Left cardiac atrium (tissue), 4 donors: ENCODE data around the gene PEX10. TPM values are rescaled to one million over a fixed set of nuclear protein-coding genes. Genes with fewer than 3 reads are reported as not detected.

Experiments used
- ATAC-seq, 2 donors: fragments of 200-7000 bp; cut with Tn5 transposase; one replicate each; pipeline ENCODE4 v1.9.1; 2020; ENCODE audit warnings: mild to moderate bottlenecking in 2 of 2, moderate library complexity in 2 of 2
- DNase-seq: peaks from one replicate; pipeline ENCODE4 v3.0.0-alpha.2; 2020
- intact Hi-C, 2 donors: fragments of 100-400 bp; cut with DNase I; formaldehyde crosslinking; loops; one replicate each; pipeline versions ENCODE4 v1.14.1 to v1.15.1; 2022 to 2023
- total RNA-seq, 2 donors: library from RNA; stranded (reverse); fragmentation: NEBNext Ultra II Directional; extraction: Animal tissue kit (Norgen Biotek cat#: 25700); gene quantifications; one replicate each; pipeline ENCODE4 v1.2.1, GENCODE V29; 2021
- donor health status: DM: no; HTN: yes; CAD: no.
- donor health status: DM: no; HTN: yes; CAD: no; lungs with severe emphysema.
- donor health status: DM: yes; HTN: yes; CAD: no.
- donor health status: Dilated cardiomyopathy.

The PEX10 gene
- total RNA-seq, 2 donors from 2014 or later, result 12.3 to 14.5 TPM

DNA sequence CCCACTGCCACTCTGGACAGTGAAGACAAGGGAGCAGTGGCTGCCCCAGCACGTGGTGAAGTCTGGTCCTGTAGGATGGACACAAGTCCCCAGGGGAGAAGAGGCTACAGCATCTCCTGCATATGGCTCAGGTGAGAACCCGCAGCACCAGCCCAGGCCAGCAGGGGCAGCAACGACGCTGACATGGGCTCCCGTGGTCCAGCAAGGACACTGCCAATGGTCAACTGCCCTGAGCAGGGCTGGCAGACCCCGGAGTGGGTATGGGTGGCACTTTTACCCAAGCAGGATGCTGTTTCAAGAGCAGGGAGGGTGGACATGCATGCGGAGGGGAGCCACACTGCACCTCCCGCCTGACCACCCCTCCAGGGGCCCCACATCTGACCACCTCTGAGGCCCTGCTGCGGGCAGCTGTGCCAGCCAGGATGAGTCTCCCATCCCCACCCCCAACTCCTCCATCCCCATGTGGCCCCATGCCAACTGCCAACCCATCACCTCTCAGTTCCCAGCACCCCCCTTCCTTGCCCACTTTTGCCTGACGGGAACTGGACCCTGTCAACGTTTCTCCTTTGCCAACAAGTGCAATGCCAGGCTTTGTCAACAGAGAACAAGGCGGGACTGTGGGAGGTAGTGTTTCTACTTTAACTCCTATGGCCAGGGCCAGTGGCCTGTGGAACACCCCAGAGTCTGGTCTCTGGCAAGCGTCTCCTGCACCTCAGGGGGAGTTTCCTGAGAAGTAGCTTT, 29.6 kb downstream of the PEX10 start:
- DNase-seq, result peak; percentile 40
- intact Hi-C loops, result loop anchor here in 1 of 2 donors (5.0 kb wide), 1 partner anchor 65 kb away; no protein-coding TSS in a partner anchor
- ATAC-seq, result peak in 1 of 2 donors; percentile 35

DNA sequence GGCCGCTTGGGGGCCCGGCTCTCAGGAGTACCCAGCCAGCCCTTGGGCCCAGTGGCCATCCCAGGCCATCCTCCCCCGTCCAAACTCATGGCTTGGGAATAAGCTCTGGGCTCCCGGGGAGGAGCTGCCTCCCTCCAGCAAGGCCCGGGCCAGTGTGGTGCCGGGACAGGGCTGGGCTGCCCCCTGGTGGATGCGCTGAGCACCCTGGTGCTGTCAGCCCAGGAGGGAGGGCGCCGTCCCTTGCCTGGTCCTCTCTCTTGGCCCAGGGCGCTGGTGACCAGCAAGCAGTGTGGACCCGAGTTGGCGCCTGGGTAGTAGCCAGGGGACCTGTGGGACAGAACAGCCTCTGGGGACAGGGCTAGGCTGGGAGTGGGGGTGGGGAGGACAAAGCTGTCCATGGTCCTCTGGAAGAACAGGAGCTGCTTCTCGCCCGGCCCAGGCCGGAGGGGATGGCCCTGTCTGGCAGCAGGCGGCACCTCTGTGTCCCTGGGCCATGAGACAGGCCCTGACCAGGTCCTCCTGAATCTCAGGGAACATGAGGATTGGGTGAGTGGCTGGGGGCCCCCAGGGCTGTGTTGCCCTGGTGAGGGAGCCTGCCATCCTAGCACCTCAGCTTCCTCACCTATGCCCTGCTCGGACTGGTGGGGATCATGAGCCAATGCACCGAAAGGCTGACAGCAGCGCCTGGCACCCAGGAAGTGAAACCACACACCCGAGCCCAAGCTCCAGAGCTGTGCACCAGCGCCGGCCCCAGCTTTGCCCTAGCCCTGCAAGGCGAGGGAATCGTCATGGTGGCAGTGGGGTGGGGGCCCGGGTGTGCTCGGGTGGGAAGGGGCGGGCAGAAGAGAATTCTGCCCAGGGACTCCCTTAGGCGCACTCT, 30.4 kb downstream of the PEX10 start:
- intact Hi-C loops, result loop anchor here (1.0 to 5.0 kb wide), 3 partner anchors 65 to 187 kb away; partner anchors contain the start of gene FAAP20 (in 1 of the 2)
- peak; percentile 95 to 96 for ATAC-seq
- peak; percentile 89 for DNase-seq

DNA sequence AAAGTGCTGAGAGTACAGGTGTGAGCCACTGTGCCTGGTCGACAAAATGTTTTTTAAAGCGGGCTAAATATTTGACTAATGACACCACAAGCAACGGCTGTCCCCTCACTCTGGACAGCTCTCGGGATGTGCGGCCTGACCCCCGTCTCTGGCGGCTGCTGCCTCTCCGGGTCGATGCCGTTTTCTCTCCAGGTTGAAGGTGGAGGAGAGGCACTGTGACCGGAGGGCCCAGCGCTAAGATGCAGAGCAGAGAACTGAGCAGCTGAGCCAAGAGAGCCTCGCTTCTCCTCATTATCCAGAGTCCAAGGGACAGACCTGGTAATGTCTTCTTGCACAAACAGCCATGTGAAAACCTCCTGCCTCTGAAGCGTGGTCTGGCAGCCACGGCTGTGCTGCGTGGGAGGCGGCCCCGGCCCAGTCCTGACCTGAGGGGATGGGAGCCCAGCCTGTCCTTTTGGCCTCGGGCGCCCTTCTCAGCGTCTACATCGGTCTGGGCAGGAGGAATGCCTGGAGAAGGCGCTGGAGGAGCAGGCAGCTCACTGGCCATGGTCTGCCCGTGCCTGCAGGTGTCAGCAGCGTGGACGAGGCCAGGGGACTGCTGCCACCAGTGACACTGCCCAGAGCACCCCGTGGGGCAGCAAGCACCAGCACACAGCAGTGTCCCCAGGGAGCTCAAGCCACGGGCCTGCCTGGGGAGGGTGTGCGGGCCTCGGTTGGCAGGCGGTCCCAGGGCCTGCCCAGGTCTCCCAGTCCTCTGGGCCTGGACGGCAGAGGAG, 31.4 kb downstream of the PEX10 start:
- DNase-seq, result peak; percentile 30
- peak; percentile 8 to 56 for ATAC-seq
- intact Hi-C loops, result loop anchor here (1.0 to 5.0 kb wide), 3 partner anchors 64 to 186 kb away; partner anchors contain the start of gene FAAP20 (in 1 of the 2)

DNA sequence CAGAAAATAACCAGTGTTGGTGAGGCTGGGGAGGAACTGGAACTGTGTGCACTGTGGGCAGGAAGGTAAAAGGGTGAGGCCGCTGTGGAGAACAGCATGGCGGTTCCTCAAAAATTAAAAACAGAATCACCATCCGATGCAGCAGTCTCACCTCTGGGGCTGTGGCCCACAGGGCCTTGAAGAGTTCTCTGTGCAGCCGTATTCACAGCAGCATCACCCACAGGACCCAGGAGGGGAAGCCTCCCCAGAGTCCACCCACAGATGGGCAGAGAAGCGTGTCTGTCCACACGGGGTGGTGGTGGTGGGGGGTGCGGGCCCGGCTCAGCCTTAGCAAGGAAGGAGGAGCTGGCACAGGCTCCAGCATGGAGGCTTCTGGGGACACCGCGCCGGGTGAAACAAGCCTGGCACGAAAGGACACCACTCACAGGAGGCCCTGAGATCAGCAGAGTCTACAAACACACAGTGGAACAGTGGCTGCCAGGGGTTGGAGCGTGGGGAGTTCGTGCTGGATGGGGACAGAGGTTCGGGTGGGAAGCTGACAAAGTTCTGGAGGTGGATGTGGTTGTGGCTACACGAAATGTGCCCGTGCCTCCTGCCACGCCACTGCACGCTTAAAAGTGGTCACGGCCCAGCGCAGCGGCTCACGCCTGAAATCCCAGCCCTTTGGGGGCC, 32.5 kb downstream of the PEX10 start:
- intact Hi-C loops, result loop anchor here (2.0 to 5.0 kb wide), 2 partner anchors 63 to 185 kb away; partner anchors contain the start of gene FAAP20 (in 1 of the 2)
- DNase-seq, result peak; percentile 8
- no peak for ATAC-seq

DNA sequence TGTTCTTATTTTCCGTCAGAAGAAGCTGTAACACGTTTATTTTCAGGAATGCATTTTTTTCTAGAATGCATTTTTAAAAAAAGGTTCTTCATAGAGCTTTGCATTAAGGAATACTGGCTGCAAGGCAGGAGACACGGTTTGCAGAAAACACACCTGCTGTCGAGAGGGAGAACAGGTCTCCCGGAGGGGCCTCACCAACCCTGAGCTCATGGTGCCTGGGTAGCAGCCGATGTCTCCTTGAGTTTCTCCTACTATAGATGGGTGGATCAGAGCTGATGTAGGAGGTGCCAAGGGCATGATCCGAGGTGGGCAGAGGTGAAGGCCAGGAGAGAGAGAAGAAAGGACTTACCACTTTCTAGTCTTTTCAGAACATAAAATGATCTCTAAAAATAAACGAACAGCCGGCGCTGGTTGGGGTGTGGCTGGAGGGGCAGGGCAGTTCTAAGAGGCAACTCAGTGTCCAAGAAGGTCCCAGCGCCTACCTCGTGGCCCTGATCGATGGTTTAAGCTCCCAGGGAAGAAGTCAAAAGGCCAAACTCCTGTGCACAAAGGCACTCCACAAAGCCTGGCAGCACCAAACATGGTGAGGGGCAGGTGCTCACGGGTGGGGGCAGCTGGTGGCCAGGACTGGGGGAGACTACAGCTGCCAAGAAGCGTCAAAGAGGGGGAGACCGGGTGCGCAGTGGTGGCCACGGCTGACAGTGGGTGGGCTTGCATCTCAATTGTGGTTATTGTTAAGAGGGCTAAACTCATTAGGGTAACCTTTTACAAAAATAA, 33.2 kb downstream of the PEX10 start:
- ATAC-seq, result no peak
- peak; percentile 12 for DNase-seq
- intact Hi-C loops, result no loop called here

DNA sequence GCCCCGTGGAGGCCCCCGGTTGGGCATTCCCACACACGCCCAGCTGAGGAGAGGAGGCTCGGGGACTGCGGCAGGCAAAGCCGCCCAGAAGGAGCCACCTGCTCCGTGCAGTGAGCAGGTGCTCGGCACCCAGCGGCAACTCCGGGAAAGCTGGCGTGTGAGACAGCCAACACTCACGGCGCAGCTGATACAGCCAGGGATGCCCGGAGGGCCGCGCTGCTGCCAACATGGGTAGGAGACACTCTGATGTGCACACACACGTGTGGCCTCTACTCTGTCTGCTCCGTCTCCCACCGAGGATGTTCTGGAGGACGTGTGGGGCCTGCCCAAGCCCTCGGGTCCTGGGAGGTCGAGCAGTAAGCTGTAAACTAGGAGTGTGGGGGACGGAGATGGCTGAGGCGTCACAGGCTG, 33.9 kb downstream of the PEX10 start:
- DNase-seq (peak; percentile 18), ATAC-seq (no peak)
- intact Hi-C loops, result no loop called here

DNA sequence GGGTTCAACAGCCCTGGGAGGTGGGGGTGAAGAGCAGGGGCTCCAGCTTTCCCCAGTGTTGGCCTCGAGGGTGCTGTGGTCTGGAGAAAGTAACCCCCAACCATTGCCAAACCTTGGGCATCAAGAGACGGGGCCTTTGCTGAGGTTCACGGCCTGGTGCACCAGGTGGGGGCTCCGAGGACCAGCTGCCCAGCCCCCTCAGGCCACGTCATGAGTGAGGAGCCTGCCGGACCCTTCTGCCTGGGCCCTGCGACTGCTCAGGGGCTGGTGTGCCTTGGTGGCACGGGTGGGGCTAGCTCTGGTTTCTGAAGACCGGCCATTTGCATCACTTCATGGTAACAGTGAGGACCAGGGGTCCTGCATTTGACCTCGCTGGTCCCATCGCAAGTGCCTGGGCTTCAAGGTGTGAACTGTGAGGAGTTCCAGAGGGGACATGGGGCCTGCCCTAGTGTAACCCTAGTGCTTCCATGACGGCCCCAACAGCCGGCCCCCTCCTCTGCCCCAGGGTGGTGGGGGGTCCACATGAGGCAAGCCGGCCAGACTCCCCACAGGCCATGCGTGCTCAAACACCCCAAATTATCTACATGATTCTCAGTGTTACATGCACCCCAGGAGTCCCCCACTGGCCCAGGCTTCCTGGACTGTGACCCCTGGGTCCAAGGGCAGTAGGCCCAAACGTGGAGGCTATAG, 34.5 kb downstream of the PEX10 start:
- DNase-seq (peak; percentile 12), ATAC-seq (no peak)
- intact Hi-C loops, result no loop called here

DNA sequence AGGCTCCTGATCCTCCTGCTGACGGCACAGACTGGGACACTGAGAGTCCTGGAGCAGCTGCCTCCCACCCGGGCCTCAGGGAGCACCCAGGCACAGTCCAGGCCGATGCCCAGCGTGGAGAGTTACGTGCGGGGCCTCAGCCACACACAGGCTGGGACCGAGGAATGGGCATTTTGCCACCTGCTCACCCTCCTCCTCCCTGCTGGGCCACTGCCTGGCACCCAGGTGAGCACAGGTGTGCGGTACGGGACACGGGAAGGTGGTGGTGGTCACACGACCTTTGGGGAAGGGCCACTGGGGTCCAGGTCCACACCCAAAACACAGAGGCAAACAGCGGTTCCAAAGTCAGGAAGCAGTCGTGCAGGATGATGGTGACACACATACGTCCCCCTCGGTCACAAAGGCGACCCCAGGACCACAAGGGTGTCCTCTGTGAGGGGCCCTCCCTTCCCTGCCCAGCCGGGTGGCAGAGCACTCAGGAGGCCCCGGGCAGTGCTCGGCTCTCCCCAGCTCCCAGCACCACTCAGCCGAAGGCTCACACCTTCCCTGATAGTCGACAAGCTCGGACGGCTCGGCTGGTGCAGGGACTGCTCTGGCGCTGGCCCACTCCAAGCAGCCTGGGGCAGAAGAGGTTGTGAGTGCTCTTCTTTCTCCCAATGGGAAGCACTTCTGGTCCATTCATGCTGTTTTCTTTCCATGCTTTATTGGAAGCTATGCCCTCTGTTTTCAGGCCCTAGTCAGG, 35.3 kb downstream of the PEX10 start:
- intact Hi-C loops, result no loop called here
- DNase-seq (peak; percentile 21), ATAC-seq (no peak)

DNA sequence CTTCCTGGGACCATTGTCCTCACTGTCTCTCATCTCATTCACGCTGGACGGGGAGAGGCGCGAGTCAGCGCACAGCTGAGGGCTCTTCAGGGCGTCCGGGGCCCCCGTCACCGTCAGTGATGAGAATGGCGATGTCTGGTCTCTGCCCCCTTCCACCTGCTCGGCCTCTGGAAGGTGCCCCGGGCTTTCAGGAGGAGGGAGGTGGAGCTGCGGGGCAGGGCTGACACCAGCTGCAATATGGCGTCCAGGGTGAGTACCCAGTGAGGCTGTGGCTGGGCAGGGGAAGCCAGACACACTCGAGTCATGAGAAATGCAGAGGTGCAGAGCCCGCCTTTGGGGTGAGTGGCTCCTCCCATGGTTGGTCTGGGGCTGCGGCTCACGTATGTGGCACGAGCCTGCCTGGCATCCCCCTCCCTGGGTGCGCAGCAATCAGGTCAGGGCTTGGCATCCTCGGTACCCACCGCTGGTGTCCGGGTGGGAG, 36.1 kb downstream of the PEX10 start:
- intact Hi-C loops, result no loop called here
- peak; percentile 18 for DNase-seq
- no peak for ATAC-seq

DNA sequence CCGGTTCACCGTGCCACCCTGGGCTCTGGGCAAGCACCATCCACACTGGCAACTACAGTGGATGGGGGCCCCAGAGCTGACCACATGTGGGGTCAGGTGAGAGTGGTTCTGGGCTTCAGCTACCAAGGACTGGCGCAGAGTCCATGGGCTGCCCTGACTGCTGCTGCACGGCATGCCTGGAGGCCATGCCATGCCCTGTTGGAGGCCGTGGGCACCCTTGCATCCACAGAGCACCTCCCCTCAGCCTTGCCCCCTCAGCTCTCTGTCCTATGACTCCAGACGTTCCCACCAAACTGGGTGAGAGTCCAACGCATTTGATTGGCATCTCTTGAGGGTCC, 36.5 kb downstream of the PEX10 start:
- intact Hi-C loops, result no loop called here
- DNase-seq (peak; percentile 17), ATAC-seq (no peak)

DNA sequence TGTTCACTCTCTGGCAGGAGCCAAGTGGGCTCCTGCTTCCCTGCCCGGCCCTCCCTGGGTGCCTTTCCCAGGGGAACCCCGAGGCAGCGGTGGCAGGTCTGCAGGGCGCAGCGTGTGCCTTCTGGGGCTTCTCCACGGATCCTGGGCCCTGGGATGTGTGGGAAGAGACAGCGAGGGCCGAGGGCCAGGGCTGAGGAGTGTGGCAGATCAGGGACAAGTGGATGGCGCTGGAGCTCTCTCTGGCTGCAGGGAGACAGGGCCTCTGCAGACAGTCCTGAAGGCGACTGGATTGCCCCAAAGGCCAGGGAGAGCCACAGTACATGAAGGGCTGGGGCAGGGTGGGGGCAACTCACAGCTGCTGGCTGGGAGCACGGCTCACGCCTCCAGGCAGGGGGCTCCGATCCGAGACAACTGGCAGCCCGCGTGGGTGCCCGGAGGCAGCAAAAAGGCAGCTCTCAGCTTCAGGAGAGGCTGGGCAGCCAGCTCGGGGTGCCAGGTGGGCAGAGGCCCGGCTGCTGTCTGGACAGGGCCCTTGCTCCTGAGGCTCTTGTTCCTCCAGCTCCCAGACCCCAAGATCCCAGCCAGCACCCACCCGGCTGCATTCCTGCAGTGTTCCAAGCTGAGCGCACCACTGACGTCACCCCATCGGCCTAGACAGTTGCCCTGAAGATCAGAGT, 37.0 kb downstream of the PEX10 start:
- DNase-seq, result peak; percentile 11
- ATAC-seq, result no peak
- intact Hi-C loops, result no loop called here

DNA sequence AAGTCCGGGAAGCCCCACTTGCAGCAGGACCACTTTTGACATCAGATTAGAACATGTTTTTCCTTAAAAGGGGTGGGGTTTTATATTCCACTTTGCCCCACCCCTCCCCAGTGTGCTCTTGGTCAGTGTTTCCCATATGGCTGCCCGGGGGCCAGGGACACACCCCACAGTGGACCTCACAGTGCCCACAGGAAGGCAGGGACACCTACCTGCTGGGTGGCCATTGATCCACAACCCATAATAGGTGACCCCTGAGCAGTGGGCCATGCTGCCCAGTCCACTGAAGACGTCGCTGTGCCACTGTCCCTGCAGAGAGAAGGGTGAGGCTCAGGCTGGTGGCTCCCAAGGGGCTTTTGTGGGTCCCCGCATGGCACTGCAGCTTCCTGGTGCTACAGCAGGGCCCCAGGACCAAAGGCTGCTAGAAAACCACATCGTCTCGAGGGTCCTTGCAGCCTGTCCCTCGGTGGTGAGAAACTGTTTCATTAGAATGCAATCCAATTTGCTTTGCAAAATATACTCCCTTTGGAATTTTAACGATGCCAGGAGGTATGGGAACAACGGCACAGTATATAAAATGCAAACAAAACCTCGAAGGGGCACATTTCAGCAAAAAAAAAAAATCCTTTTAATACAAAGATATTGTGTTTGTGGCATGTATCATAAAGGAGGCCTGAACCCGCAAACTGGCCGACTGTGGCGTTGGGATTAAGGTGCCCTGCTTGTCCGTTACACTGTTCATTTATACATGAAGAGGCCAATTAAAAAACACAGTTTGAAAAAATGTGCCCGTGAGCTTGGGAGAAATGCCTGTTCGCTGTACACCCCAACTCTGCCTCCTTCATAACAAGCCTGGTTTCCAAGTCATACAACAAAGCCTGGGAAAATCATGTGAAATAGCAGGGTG, 37.9 kb downstream of the PEX10 start:
- no peak for DNase-seq
- no peak for ATAC-seq
- intact Hi-C loops, result no loop called here

DNA sequence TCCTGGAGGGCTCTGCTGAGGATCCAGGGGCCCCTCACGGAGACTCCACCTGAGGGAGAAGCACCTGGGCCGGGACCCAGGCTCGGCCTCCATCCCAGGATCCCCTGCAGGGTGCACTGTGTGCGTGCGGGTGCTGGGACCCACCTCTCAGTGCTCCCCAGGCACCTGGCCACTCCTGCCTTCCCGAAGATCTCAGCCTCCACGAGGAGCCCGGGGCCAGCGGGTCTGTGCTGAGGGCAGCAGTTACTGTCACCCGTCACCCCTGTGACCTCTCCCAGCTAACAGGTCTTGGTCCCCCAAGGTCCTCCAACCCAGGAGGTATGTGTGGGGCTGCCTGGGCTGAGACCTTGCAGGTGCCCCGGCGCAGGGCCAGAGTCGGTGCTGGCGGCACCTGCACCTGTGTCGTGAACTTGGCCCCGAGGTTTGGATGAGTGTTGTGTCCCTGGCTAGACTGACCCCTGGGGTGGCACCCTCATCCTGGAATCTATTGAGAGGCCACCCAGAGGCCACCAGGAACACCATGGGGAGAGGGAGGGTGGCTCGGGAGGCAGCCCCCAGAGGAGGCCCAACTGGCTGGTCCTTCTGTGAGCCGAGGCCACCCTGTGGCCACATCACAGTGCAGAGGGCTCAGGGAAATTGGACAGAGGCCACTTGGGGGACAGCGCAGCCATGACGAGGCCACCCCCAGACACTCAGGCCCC, 38.7 kb downstream of the PEX10 start:
- no peak for ATAC-seq
- intact Hi-C loops, result no loop called here
- DNase-seq, result no peak
